K562 (cell line): ENCODE measurements around the gene RC3H2. TPM values are rescaled to one million over a fixed set of nuclear protein-coding genes. Genes with fewer than 3 reads are reported as not detected.

Source experiments
- BRD9 ChIP-seq: fragments of 450-650 bp; IDR thresholded peaks from 2 replicates; pipeline ENCODE4 v1.6.1; 2018; ENCODE audit warnings: low read depth; ENCODE audit not compliant: partially characterized antibody
- CCAR2 ChIP-seq: fragments of 200-400 bp; formaldehyde crosslinking; IDR thresholded peaks from 2 replicates; pipeline ENCODE4 v1.6.1; 2017; ENCODE audit warnings: mild to moderate bottlenecking, low read depth, low read length
- DIDO1 ChIP-seq: fragments of 450-650 bp; IDR thresholded peaks from 2 replicates; pipeline ENCODE4 v1.6.1; 2016; ENCODE audit warnings: low read depth, missing biosample characterization, missing genetic modification characterization
- JUNB ChIP-seq: fragments of 450-650 bp; formaldehyde crosslinking; conservative IDR thresholded peaks from 2 replicates; pipeline ENCODE4 v1.4.0; 2020; ENCODE audit warnings: mild to moderate bottlenecking
- NCOA2 ChIP-seq, 2 experiments: fragments of 450-650 bp; IDR thresholded peaks; 2 replicates each; pipeline ENCODE4 v1.6.1; 2018; ENCODE audit warnings: mild to moderate bottlenecking in 2 of 2, moderate library complexity in 1 of 2; ENCODE audit not compliant: partially characterized antibody in 2 of 2
- PPARD ChIP-seq: fragments of 250-450 bp; sonication (Bioruptor Pico); IDR thresholded peaks from 2 replicates; pipeline ENCODE4 v1.8.0; 2022; ENCODE audit warnings: inconsistent platforms, mild to moderate bottlenecking, moderate library complexity
- PRPF4 ChIP-seq: fragments of 200-400 bp; formaldehyde crosslinking; IDR thresholded peaks from one replicate; pipeline ENCODE4 v1.6.1; 2017; ENCODE audit warnings: low read length, low read depth, mild to moderate bottlenecking; ENCODE audit not compliant: insufficient read depth, poor library complexity, severe bottlenecking
- RAD51 ChIP-seq: fragments of 450-650 bp; IDR thresholded peaks from 2 replicates; pipeline ENCODE4 v1.7.1; 2016; ENCODE audit warnings: low read depth, mild to moderate bottlenecking, borderline replicate concordance
- RBM34 ChIP-seq: fragments of 200-400 bp; formaldehyde crosslinking; IDR thresholded peaks from 2 replicates; pipeline ENCODE4 v1.6.1; 2018; ENCODE audit warnings: low read length, borderline replicate concordance; ENCODE audit not compliant: insufficient read depth
- SMARCA5 ChIP-seq: fragments of 450-650 bp; IDR thresholded peaks from 2 replicates; pipeline ENCODE4 v1.6.1; 2016
- SMC3 ChIP-seq: conservative IDR thresholded peaks from 2 replicates; pipeline ENCODE4 v1.6.1; 2011; ENCODE audit warnings: low read depth, low read length, improper control_type of control experiment; ENCODE audit not compliant: insufficient read depth
- SREBF1 ChIP-seq: fragments of 150-350 bp; IDR thresholded peaks from 2 replicates; pipeline ENCODE4 v1.6.1; 2014; ENCODE audit warnings: antibody characterized with exemption, low read depth, low read length, borderline replicate concordance
- SRSF7 ChIP-seq: fragments of 200-400 bp; formaldehyde crosslinking; optimal IDR thresholded peaks from 2 replicates; pipeline ENCODE3; 2017; ENCODE audit warnings: mild to moderate bottlenecking, low read depth, low read length
- U2AF1 ChIP-seq: fragments of 200-400 bp; formaldehyde crosslinking; optimal IDR thresholded peaks from 2 replicates; pipeline ENCODE3; 2017; ENCODE audit warnings: mild to moderate bottlenecking, low read depth, low read length, moderate library complexity
- ZNF124 ChIP-seq: sonication (generic); formaldehyde crosslinking; IDR thresholded peaks from 2 replicates; pipeline ENCODE4 v1.8.1; 2022; ENCODE audit warnings: missing genetic modification reagents
- ZNF384 ChIP-seq: IDR thresholded peaks from 2 replicates; pipeline ENCODE4 v1.6.1; 2012; ENCODE audit warnings: low read depth, low read length, improper control_type of control experiment
- ZNF778 ChIP-seq: fragments of 450-650 bp; formaldehyde crosslinking; IDR thresholded peaks from 2 replicates; pipeline ENCODE4 v1.4.0; 2020; ENCODE audit warnings: mild to moderate bottlenecking, moderate library complexity
- ZZZ3 ChIP-seq: fragments of 450-650 bp; IDR thresholded peaks from 2 replicates; pipeline ENCODE4 v1.6.1; 2016; ENCODE audit warnings: antibody characterized with exemption, mild to moderate bottlenecking, moderate library complexity
- polyA plus RNA-seq, 8 experiments: library from polyadenylated mRNA; depleted of rRNA in 4 of 8; stranded (reverse) in 5 of 8; unstranded in 3 of 8; fragments of >200 nt; fragmentation: Nextera tagmentation in 2 of 8; fragmentation: Illumina TruSeq in 1 of 8; extraction: Ambion mirVana in 2 of 8; extraction: Trizol in 1 of 8; gene quantifications; 2 replicates each; pipeline versions ENCODE4 v1.2.1 to v1.2.3, GENCODE V29; 2011 to 2014; ENCODE audit warnings: inconsistent platforms in 1 of 8, missing spikeins in 1 of 8
- total RNA-seq, 7 experiments: library from RNA; depleted of rRNA in 6 of 7; stranded (reverse); fragments of >200 nt in 6 of 7; fragmentation: Illumina TruSeq in 2 of 7; extraction: Trizol in 2 of 7; gene quantifications; 2 replicates each; pipeline versions ENCODE4 v1.2.1 to v1.2.3, GENCODE V29; 2011 to 2021; ENCODE audit warnings: low replicate concordance in 1 of 7
- TF ChIP-seq, protein P1 (sequence below): sonication (generic); formaldehyde crosslinking; IDR thresholded peaks from 2 replicates; pipeline ENCODE4 v1.8.1; 2023; ENCODE audit warnings: missing genetic modification reagents, mild to moderate bottlenecking, borderline replicate concordance
- TF ChIP-seq, protein P2 (sequence below): sonication (generic); formaldehyde crosslinking; IDR thresholded peaks from 2 replicates; pipeline ENCODE4 v1.9.0; 2022; ENCODE audit warnings: mild to moderate bottlenecking, missing genetic modification reagents
- TF ChIP-seq, protein P3 (sequence below): sonication (generic); formaldehyde crosslinking; IDR thresholded peaks from 2 replicates; pipeline ENCODE4 v1.8.1; 2023; ENCODE audit warnings: mild to moderate bottlenecking, missing genetic modification reagents

RC3H2 gene
- total and polyA plus RNA-seq, 9 of the 15 experiments (the other 6 are each of a cell fraction or from before 2014, with no cell fraction given) = 5.6 to 35.4 (median 18.6) TPM

DNA sequence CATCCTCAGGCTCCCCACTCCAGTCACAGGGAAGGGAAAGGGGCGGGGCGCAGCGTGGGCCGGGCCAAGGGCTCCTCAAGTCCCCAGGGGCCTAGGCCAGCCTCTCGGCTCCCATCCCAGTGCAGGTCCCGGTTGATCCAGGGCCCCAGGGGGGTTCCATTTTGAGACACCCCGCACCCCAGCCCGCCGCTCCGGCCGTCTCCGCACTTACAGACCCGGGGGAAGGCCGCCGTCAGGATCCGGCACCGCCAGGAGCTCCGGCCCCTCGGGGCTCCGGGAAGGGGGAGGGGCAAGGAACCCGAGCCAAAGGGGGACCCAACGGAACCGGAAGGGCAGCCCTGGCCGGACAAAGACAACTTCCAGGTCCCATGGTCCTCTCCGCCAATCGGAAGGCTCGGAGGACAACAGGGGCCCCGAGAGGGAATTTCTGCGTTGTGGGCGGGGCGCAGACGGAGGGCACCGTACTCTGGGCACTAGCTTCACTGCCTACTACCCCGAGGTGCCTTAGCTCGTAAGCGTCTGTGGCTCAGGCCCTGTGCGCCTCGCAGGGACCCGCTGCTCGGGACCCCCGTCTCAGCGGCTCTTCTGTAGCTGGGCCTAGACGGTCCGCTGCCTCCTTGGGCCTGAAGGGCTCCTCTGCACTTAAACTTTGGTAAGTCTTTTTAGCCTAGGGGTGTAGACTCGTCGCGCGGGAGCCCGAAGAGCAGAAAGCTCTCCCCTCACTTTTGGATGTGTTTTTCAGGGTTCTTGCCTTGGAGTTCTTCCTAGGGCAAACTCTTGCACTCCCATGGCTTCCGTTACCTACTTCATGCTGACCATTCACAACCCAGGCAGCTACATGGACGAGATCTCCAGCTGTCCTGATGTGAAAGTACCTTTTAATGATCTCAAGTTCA, 26.3 kb upstream of the RC3H2 start, which contains the start of gene ZBTB26 (continued):
- no peak for TF ChIP-seq RBM34
- peak; percentile 87 for TF ChIP-seq ZZZ3
- no peak for TF ChIP-seq SMC3
- no peak for TF ChIP-seq SRSF7
- TF ChIP-seq, protein P1, sequence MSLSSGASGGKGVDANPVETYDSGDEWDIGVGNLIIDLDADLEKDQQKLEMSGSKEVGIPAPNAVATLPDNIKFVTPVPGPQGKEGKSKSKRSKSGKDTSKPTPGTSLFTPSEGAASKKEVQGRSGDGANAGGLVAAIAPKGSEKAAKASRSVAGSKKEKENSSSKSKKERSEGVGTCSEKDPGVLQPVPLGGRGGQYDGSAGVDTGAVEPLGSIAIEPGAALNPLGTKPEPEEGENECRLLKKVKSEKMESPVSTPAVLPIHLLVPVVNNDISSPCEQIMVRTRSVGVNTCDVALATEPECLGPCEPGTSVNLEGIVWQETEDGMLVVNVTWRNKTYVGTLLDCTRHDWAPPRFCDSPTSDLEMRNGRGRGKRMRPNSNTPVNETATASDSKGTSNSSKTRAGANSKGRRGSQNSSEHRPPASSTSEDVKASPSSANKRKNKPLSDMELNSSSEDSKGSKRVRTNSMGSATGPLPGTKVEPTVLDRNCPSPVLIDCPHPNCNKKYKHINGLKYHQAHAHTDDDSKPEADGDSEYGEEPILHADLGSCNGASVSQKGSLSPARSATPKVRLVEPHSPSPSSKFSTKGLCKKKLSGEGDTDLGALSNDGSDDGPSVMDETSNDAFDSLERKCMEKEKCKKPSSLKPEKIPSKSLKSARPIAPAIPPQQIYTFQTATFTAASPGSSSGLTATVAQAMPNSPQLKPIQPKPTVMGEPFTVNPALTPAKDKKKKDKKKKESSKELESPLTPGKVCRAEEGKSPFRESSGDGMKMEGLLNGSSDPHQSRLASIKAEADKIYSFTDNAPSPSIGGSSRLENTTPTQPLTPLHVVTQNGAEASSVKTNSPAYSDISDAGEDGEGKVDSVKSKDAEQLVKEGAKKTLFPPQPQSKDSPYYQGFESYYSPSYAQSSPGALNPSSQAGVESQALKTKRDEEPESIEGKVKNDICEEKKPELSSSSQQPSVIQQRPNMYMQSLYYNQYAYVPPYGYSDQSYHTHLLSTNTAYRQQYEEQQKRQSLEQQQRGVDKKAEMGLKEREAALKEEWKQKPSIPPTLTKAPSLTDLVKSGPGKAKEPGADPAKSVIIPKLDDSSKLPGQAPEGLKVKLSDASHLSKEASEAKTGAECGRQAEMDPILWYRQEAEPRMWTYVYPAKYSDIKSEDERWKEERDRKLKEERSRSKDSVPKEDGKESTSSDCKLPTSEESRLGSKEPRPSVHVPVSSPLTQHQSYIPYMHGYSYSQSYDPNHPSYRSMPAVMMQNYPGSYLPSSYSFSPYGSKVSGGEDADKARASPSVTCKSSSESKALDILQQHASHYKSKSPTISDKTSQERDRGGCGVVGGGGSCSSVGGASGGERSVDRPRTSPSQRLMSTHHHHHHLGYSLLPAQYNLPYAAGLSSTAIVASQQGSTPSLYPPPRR = no peak
- no peak for TF ChIP-seq SREBF1
- peak; percentile 59; the same call in 1 of the 2 replicates for TF ChIP-seq RAD51
- TF ChIP-seq U2AF1 = no peak
- TF ChIP-seq ZNF778 = no peak
- TF ChIP-seq SMARCA5 = no peak
- TF ChIP-seq BRD9 = no peak
- TF ChIP-seq PPARD (CRISPR knock-in tag) = no peak
- no peak for TF ChIP-seq NCOA2 (IDR thresholded peaks at IDR 0.05; ENCODE audit: partially characterized antibody in 2 of 2)
- peak; percentile 70 for TF ChIP-seq DIDO1 (tag)
- no peak for TF ChIP-seq PRPF4
- no peak for TF ChIP-seq JUNB
- TF ChIP-seq, protein P2, sequence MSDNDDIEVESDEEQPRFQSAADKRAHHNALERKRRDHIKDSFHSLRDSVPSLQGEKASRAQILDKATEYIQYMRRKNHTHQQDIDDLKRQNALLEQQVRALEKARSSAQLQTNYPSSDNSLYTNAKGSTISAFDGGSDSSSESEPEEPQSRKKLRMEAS (CRISPR knock-in tag) = no peak
- peak; percentile 14; the same call in 1 of the 2 replicates for TF ChIP-seq ZNF384
- TF ChIP-seq, protein P3, sequence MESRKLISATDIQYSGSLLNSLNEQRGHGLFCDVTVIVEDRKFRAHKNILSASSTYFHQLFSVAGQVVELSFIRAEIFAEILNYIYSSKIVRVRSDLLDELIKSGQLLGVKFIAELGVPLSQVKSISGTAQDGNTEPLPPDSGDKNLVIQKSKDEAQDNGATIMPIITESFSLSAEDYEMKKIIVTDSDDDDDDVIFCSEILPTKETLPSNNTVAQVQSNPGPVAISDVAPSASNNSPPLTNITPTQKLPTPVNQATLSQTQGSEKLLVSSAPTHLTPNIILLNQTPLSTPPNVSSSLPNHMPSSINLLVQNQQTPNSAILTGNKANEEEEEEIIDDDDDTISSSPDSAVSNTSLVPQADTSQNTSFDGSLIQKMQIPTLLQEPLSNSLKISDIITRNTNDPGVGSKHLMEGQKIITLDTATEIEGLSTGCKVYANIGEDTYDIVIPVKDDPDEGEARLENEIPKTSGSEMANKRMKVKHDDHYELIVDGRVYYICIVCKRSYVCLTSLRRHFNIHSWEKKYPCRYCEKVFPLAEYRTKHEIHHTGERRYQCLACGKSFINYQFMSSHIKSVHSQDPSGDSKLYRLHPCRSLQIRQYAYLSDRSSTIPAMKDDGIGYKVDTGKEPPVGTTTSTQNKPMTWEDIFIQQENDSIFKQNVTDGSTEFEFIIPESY (CRISPR knock-in tag) = peak; percentile 55; the same call in 1 of the 2 replicates
- no peak for TF ChIP-seq ZNF124 (CRISPR knock-in tag)
- no peak for TF ChIP-seq CCAR2
